Measurements from ENCODE around the gene SRGAP3. TPM values are rescaled to one million over a fixed set of nuclear protein-coding genes. Genes with fewer than 3 reads are reported as not detected.

The SRGAP3 gene
- total and polyA plus RNA-seq, 2 donors (not counting 1 experiment from before 2014, with no cell fraction given) = 0.92 to 12.4 TPM

GRCh38 chr3:9163289-9163688 lies 86.2 kb downstream of the SRGAP3 start:
- Histone ChIP-seq H3K27me3 (ENCODE audit: control insufficient read depth, insufficient read depth, low read length) (no peaks in the 10 kb centered on the region), H3K9me3 (ENCODE audit: control insufficient read depth, insufficient read depth, low read depth, low read length) (no peaks in the 10 kb centered on the region), H3K79me2 (ENCODE audit: control insufficient read depth, insufficient read depth, low read length) (no peaks in the 10 kb centered on the region), H3K36me3 (ENCODE audit: control insufficient read depth, insufficient read depth, low read length) (no peaks in the 10 kb centered on the region), H4K20me1 (ENCODE audit: control insufficient read depth, extremely low read depth, insufficient read depth, low read length) (no peaks in the 10 kb centered on the region), H2AFZ (ENCODE audit: low read length) (no peak overlapping the region), H3K4me3 (replicated peaks in 1 of 4; ENCODE audit: control extremely low read depth in 1 of 4, insufficient read depth in 1 of 4, low read depth in 3 of 4, low read length in 4 of 4) (no peak overlapping the region), H3K4me1 (ENCODE audit: control insufficient read depth, extremely low read depth, insufficient read depth, low read length) (no peaks in the 10 kb centered on the region), H3K9ac (ENCODE audit: insufficient read depth, low read length) (no peak overlapping the region), H3K27ac (ENCODE audit: insufficient read depth, low read length) (no peak overlapping the region), H3K4me2 (ENCODE audit: extremely low read depth, insufficient read depth, low read length) (no peak overlapping the region)
- no peak for TF ChIP-seq CTCF (conservative IDR thresholded peaks at IDR 0.05 in 1 of 2, IDR thresholded peaks at IDR 0.05 in 1 of 2; ENCODE audit: low read depth in 1 of 2, low read length in 2 of 2)
- TF ChIP-seq EZH2 (IDR thresholded peaks at IDR 0.05; ENCODE audit: low read length, missing control alignments) = no peak
- DNase-seq (ENCODE audit: low read depth in 2 of 2) = no peak

- H3K27me3 ChIP-seq (ENCODE audit: control insufficient read depth, insufficient read depth, low read length) = no peaks in the 10 kb centered on the region
- no peaks in the 10 kb centered on the region for H3K9me3 ChIP-seq (ENCODE audit: control insufficient read depth, insufficient read depth, low read depth, low read length)
- H4K20me1 ChIP-seq (ENCODE audit: control insufficient read depth, extremely low read depth, insufficient read depth, low read length) = no peaks in the 10 kb centered on the region
- H3K27ac ChIP-seq (ENCODE audit: insufficient read depth, low read length) = no peak overlapping the region
- no peak overlapping the region for H2AFZ ChIP-seq (ENCODE audit: low read length)
- no peaks in the 10 kb centered on the region for H3K36me3 ChIP-seq (ENCODE audit: control insufficient read depth, insufficient read depth, low read length)
- DNase-seq (ENCODE audit: low read depth in 2 of 2) = no peak
- no peaks in the 10 kb centered on the region for H3K79me2 ChIP-seq (ENCODE audit: control insufficient read depth, insufficient read depth, low read length)
- no peaks in the 10 kb centered on the region for H3K4me1 ChIP-seq (ENCODE audit: control insufficient read depth, extremely low read depth, insufficient read depth, low read length)
- no peak overlapping the region for H3K9ac ChIP-seq (ENCODE audit: insufficient read depth, low read length)
- H3K4me3 ChIP-seq (replicated peaks in 1 of 4; ENCODE audit: control extremely low read depth in 1 of 4, insufficient read depth in 1 of 4, low read depth in 3 of 4, low read length in 4 of 4) = no peak overlapping the region
- TF ChIP-seq CTCF (conservative IDR thresholded peaks at IDR 0.05 in 1 of 2, IDR thresholded peaks at IDR 0.05 in 1 of 2; ENCODE audit: low read depth in 1 of 2, low read length in 2 of 2) (no peak), EZH2 (IDR thresholded peaks at IDR 0.05; ENCODE audit: low read length, missing control alignments) (no peak)
- H3K4me2 ChIP-seq (ENCODE audit: extremely low read depth, insufficient read depth, low read length) = no peak overlapping the region
These were observed 87.6 kb downstream of the SRGAP3 start for GRCh38 chr3:9161811-9162210.

GRCh38 chr3:9161298-9161697 lies 88.1 kb downstream of the SRGAP3 start:
- no peak for TF ChIP-seq EZH2 (IDR thresholded peaks at IDR 0.05; ENCODE audit: low read length, missing control alignments)
- TF ChIP-seq CTCF (conservative IDR thresholded peaks at IDR 0.05 in 1 of 2, IDR thresholded peaks at IDR 0.05 in 1 of 2; ENCODE audit: low read depth in 1 of 2, low read length in 2 of 2) = no peak
- Histone ChIP-seq H3K27me3 (ENCODE audit: control insufficient read depth, insufficient read depth, low read length) (no peaks in the 10 kb centered on the region), H3K4me2 (ENCODE audit: extremely low read depth, insufficient read depth, low read length) (no peak overlapping the region), H3K36me3 (ENCODE audit: control insufficient read depth, insufficient read depth, low read length) (no peaks in the 10 kb centered on the region), H3K79me2 (ENCODE audit: control insufficient read depth, insufficient read depth, low read length) (no peaks in the 10 kb centered on the region), H3K4me1 (ENCODE audit: control insufficient read depth, extremely low read depth, insufficient read depth, low read length) (no peaks in the 10 kb centered on the region), H3K9ac (ENCODE audit: insufficient read depth, low read length) (no peak overlapping the region), H2AFZ (ENCODE audit: low read length) (no peak overlapping the region), H3K9me3 (ENCODE audit: control insufficient read depth, insufficient read depth, low read depth, low read length) (no peaks in the 10 kb centered on the region), H3K27ac (ENCODE audit: insufficient read depth, low read length) (no peak overlapping the region), H3K4me3 (replicated peaks in 1 of 4; ENCODE audit: control extremely low read depth in 1 of 4, insufficient read depth in 1 of 4, low read depth in 3 of 4, low read length in 4 of 4) (no peak overlapping the region), H4K20me1 (ENCODE audit: control insufficient read depth, extremely low read depth, insufficient read depth, low read length) (no peaks in the 10 kb centered on the region)
- no peak for DNase-seq (ENCODE audit: low read depth in 2 of 2)
